GM19099 (cell line): ENCODE results near the gene KIT.

Experiments used
- POLR2A ChIP-seq: IDR thresholded peaks from 3 replicates; pipeline ENCODE4 v1.6.1; 2011; ENCODE audit warnings: low read depth; ENCODE audit not compliant: insufficient read length; ENCODE audit errors: extremely low read depth

The KIT gene

DNA sequence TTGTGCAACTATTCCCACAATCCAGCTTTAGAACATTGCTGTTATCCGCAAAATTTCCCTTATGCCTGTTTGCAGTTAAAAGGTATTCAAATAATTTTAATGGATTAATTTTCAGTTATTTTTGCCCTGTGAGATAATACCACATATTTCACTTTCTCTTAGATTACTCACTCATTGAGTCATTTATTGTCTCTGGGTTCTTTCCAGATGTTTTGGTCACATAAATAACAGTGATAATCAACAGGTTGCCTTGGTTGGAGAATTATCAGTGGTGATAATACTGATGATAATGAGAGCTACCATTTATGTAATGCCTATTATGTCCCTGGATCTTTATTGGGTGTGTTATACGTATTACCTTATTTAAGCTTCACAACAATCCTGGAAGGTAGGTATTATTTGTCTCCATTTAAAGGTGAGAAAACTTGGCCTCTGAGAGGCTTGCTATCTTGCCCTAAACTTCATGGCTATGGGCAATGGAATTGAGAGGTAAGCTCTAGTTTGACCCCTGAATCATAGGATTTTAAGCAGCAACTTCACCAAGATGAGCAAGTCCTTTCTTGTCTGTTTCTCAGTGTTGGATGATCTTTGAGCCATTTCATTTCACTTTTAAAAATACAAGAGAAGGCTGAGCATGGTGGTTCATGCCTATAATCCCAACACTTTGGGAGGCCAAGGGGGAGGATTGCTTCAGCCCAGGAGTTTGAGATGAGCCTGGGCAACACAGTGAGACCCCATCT, 87.4 kb downstream of the KIT start:
- no peak for TF ChIP-seq POLR2A

DNA sequence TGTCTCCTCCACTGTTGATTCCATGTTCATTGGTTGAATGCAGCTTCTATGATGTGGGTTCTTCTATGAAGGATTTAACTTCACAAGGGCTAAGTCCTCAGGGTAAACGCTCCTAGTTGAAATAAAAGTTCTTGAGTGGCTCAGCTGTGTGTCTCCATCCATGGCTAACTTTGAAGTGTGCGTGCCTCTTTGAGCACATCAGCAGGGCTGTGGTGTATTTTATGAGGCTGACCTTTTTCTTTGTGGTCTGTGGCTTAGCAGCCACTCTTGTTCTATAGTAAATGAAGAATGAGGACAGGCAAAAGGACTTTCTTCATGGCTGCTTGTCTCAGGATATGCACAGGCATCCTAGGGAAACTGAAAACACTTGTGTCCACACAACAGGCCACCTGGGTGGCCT, 88.5 kb downstream of the KIT start:
- no peak for TF ChIP-seq POLR2A

- no peak for TF ChIP-seq POLR2A
Observed at GRCh38 chr4:54750341-54750740, 92.6 kb downstream of the KIT start.

DNA sequence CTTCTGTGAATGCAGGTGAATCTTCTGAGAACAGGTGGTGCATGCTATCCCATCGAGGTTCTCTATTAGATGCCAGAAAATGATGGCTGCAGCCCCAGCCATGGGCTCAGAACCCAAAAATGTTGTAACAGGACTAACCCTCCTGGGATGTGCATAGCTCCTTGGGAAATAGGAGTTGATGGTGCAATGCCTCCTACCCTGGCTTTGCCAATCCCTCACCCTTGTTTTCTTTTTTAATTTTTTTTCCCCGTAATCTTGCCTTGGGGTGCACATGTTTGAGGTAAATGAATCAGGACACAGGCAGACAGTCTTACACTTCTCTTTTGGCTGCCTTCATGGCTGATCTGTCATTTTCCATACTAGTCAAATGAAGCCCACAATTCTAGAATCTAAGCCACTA, 96.6 kb downstream of the KIT start:
- no peak for TF ChIP-seq POLR2A

DNA sequence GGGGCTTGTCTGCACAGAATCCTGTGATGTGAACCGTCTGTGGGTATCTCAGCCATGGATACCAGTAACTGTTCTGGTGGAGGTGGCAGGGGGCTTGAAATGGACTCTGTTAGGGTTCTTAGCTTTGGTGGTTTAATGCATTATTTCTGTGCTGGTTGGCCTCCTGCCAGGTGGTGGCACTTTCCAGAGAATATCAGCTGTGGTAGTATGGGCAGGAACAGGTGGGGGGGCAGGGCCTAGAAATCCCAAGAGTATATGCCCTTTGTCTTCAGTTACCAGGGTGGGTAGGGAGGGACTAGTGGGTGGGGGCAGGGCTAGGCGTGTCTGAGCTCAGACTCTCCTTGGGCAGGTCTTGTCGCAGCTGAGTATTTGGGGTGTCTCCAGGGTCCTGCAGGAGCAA, 106.7 kb downstream of the KIT start:
- no peak for TF ChIP-seq POLR2A

DNA sequence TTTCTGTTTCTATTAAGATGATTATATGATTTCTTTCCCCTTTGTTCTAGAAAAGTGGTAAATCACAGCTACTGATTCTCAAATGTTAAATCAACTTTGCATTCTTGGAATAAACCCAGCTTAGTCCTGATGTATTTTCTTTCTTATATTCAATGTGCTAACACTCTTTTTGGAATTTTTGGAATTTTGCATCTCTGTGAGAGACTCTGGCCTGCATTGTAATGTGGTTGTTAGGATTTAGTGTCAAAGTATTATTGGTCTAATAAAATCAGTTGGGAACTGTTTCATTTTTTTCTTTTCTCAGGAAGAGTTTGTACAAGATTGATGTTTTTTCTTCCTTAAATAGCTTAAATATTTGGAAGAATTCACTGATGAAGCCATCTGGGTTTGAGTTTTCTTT, 109.6 kb downstream of the KIT start:
- TF ChIP-seq POLR2A, result no peak

DNA sequence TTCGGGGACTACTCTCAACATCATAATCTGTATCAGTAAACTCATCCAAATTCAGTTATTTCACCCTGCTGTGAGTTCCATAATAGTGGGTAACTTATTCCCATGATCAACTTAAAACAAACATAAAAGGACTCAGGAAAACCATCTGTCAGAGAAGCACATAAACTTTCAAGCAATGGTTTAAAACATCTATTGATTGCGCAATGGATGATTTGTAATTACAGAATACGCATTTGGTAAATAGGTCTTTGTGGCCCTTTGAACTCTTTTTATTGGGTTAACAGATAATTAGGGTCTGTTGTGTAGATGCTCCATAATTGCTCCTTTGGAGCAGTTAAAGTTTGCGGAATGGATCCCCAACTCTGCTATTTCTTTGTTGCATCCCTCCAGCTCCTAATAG, 115.3 kb downstream of the KIT start:
- no peak for TF ChIP-seq POLR2A

- no peak for TF ChIP-seq POLR2A
Observed at GRCh38 chr4:54779036-54779435, 121.3 kb downstream of the KIT start.

- TF ChIP-seq POLR2A, result no peak
Observed at GRCh38 chr4:54779476-54780148, 121.9 kb downstream of the KIT start.

DNA sequence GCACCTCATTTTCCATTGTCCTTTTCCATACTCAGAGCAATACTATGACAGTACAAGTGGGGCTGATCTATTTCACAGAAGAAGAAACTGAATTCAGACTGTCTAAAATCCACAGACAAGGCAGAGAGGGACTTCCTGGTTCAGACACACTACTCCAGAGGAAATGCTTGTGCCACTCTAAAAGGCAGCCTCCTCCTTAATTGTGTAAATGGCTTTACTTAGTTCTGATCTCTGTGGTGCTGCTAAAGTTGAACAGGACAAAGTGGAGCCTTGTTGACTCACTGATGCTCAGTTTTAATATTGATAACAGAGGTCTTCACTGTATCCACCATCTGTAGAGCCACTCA, 122.4 kb downstream of the KIT start:
- TF ChIP-seq POLR2A, result no peak

DNA sequence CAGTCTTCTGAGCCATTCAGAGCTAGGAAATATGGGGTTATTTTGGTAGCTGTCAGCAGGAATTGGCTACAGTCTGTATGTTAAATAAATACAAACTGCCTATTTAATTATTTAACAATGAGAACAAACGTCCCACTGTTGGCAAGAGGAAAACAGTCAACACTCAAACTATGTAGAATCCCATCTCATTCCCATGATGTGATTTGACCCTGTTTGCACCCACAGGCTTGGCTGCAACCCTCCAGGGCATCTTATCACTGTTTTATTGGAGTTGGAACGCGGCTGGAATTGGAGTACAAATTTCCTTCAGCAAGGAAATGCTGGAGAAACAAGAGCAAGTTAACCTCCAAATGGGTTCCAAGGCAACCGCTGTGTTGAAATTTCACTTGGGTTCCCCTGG, 124.0 kb downstream of the KIT start:
- no peak for TF ChIP-seq POLR2A

GRCh38 chr4:54783402-54784110, 125.8 kb downstream of the KIT start:
- TF ChIP-seq POLR2A, result no peak

- TF ChIP-seq POLR2A, result no peak
Observed at GRCh38 chr4:54784161-54784671, 126.5 kb downstream of the KIT start.
